ENCODE data around the gene NDUFS2.
"Not testable (repeated sequence)": the region's sequence is repeated elsewhere in the genome, so short reads cannot be mapped to it uniquely, and the experiment has no call there.

The NDUFS2 gene

DNA sequence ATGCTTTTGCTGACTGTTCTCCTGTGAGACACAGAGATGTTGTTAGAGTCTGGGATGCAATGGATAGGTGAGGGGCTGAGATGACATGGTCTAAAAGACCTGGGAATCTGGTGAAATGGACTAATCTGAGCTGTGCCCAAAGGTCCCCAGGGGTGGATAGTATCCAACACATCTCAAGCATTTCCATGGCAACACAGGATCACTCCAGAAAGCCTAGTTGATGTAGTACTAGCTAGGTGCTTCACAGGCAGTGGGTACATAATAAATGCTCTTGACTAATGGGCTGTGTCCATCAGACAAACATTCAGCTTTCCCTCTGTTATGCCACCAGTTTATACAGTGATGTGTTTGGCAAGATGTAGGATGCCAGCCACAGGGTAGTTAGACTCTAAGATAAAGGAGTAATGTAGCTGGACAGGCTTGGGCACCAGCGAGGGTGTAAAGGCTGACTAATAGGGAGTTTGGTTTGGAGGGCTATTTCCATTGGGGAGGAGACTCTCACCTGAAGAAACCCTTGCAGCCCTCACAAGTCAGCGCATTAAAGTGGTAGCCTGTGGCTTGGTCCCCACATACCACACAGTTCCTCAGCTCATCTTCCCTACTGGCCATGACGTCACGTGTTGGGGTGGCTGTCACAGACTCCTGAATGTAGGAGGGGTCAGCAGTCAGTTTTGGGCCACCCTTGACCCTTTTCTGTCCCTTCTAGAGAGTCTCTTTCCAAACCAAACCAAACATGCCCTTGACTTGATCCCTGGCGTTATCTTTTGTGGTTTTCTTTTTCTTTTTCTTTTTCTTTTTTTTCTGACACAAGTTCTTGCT, 34.0 kb downstream of the NDUFS2 start:
- no peak for DNase-seq (ENCODE audit: low read depth)
- H3K4me3 ChIP-seq (ENCODE audit: low read depth, low read length): no peak overlapping the region
- in situ Hi-C loops (cut with HindIII; ENCODE audit: low sequenced_read_pairs): no loop called here
- TF ChIP-seq, protein P1, sequence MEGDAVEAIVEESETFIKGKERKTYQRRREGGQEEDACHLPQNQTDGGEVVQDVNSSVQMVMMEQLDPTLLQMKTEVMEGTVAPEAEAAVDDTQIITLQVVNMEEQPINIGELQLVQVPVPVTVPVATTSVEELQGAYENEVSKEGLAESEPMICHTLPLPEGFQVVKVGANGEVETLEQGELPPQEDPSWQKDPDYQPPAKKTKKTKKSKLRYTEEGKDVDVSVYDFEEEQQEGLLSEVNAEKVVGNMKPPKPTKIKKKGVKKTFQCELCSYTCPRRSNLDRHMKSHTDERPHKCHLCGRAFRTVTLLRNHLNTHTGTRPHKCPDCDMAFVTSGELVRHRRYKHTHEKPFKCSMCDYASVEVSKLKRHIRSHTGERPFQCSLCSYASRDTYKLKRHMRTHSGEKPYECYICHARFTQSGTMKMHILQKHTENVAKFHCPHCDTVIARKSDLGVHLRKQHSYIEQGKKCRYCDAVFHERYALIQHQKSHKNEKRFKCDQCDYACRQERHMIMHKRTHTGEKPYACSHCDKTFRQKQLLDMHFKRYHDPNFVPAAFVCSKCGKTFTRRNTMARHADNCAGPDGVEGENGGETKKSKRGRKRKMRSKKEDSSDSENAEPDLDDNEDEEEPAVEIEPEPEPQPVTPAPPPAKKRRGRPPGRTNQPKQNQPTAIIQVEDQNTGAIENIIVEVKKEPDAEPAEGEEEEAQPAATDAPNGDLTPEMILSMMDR (IDR thresholded peaks at IDR 0.05; ENCODE audit: low read depth, low read length, missing control alignments): no peak

DNA sequence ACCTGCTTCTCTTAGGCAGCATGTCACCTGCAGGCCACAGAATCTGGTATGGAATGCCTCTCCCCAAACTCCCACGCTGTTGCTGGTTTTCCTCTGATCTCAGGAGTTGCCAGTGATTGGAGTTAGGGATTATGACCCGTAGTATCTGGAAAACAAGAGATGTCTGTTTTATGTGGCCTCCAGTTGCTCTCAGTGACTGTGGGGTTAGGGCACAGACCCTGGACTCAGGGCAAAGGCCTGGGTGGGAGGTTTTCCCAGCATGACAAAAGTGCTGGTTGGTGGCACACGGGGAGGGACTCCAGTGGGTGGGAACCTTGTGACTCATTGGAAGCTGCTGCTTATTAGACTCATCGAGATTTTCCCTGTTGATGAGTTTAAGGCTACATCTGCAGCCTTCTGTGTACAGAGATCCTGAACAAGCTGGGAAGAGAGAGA, 35.9 kb downstream of the NDUFS2 start, which contains the start of gene NR1I3:
TSS of gene NR1I3 (minus strand) at position 165 of the 435 bp plus-strand sequence. CDS start 1,638 bp downstream, outside the sequence.
- no peak within 1 kb of the TSS for H3K4me3 ChIP-seq (ENCODE audit: low read depth, low read length)
- DNase-seq (ENCODE audit: low read depth): no peak
- TF ChIP-seq, protein P1 (IDR thresholded peaks at IDR 0.05; ENCODE audit: low read depth, low read length, missing control alignments): no peak
- in situ Hi-C loops (cut with HindIII; ENCODE audit: low sequenced_read_pairs): no loop called here

DNA sequence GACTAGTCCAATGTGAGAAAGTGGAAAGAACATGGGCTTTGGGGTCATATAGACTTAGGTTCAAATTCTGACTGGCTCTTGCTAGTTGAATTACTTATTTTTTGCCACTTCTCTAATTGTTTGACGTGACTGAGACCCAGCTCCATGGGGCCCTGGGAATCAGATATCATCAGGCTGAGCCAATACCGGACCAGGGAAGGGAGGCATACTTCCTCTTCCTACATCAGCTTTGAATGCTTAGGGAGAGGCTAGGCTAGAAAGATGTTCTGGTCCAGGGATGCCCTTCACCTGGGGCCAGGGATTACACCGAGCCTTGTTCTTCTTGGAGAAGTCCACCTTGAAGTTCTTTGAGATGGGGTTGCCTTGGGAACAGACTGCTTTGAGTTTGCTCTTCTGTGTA, 39.5 kb downstream of the NDUFS2 start:
- DNase-seq (ENCODE audit: low read depth): no peak
- in situ Hi-C loops (cut with HindIII; ENCODE audit: low sequenced_read_pairs): no loop called here
- TF ChIP-seq, protein P1 (IDR thresholded peaks at IDR 0.05; ENCODE audit: low read depth, low read length, missing control alignments): no peak
- no peak overlapping the region for H3K4me3 ChIP-seq (ENCODE audit: low read depth, low read length)

DNA sequence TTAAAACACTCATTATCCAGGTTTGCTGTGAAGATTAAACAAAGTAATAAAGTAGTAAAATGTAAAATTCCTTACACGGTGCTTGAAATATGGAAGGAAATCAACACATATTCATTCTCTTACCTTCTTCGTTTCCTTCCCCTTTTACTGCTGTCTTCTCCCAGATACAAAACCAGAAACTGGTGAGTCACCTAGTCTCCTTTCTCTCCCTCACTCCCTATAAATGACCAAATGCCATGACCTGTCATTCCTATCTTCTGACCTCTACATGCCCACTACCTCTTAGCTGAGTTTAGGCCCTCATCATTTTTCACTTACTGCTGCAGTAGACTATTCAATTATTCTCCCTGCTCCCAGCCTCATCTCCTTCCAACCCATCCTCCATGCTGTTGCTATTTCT, 40.1 kb downstream of the NDUFS2 start:
- DNase-seq (ENCODE audit: low read depth): no peak
- in situ Hi-C loops (cut with HindIII; ENCODE audit: low sequenced_read_pairs): no loop called here
- H3K4me3 ChIP-seq (ENCODE audit: low read depth, low read length): no peak overlapping the region
- TF ChIP-seq, protein P1 (IDR thresholded peaks at IDR 0.05; ENCODE audit: low read depth, low read length, missing control alignments): no peak

DNA sequence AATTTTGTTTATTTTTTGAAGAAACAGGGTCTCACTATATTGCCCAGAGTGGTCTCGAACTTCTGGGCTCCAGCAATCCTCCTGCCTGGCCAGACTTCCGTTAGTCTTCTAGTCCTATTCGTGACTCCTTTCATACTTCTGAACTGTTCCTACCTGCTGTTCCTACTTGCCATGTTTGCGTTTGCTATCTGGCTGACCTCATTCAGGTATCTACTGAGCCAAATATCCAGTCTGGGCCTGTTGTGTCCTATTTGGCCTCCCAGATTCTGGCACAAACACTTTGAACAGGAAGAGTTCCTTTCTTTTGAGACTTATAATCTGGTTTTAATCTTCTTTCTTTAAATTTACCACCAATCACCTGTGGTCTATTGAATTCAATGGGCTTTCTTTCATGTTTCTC, 42.7 kb downstream of the NDUFS2 start:
- in situ Hi-C loops (cut with HindIII; ENCODE audit: low sequenced_read_pairs): no loop called here
- no peak for DNase-seq (ENCODE audit: low read depth)

DNA sequence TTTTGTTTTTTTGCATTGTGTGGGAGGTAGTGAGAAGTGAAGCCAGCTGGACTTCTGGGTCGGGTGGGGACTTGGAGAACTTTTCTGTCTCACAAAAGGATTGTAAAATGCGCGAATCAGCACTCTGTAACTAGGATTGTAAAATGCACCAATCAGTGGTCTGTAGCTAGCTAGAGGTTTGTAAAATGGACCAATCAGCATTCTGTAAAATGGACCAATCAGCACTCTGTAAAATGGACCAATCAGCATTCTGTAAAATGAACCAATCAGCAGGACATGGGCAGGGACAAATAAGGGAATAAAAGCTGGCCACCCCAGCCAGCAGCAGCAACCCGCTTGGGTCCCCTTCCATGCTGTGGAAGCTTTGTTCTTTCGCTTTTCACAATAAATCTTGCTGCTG, 47.9 kb downstream of the NDUFS2 start:
- in situ Hi-C loops (cut with HindIII; ENCODE audit: low sequenced_read_pairs); H3K4me3 ChIP-seq (ENCODE audit: low read depth, low read length); DNase-seq (ENCODE audit: low read depth): not testable (repeated sequence)

More for the DNA sequence above, 42.7 kb downstream of the NDUFS2 start:
- H3K4me3 ChIP-seq (ENCODE audit: low read depth, low read length): no peak overlapping the region
- TF ChIP-seq, protein P1 (IDR thresholded peaks at IDR 0.05; ENCODE audit: low read depth, low read length, missing control alignments): no peak

DNA sequence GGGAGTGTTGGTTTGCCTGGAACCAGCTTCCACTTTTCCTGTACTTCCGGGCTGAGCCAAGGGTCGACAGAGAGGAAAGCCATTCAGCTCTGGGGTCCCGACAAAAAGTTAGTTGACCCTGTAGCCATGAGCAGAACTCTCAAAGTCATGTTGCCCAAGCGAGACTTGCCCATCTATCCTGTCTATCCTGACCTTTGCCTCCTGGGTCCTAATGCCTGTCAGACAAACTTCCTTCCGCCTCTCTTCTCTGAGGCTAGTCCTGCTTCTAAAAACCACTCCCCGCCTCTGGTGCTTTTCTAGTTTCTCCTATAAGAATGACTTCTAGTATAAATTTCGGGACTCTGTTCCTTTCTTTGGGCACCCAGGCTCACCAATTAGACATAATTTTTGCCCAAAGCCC, 48.7 kb downstream of the NDUFS2 start:
- H3K4me3 ChIP-seq (ENCODE audit: low read depth, low read length): no peak overlapping the region
- TF ChIP-seq, protein P1 (IDR thresholded peaks at IDR 0.05; ENCODE audit: low read depth, low read length, missing control alignments): no peak
- DNase-seq (ENCODE audit: low read depth): no peak
- in situ Hi-C loops (cut with HindIII; ENCODE audit: low sequenced_read_pairs): no loop called here

Data from astrocyte of the cerebellum (primary cell).